ENCODE results near the gene CHTOP.
A peak's percentile ranks its signal among the peaks of the same experiment; 100 is the strongest.

Gene CHTOP

DNA sequence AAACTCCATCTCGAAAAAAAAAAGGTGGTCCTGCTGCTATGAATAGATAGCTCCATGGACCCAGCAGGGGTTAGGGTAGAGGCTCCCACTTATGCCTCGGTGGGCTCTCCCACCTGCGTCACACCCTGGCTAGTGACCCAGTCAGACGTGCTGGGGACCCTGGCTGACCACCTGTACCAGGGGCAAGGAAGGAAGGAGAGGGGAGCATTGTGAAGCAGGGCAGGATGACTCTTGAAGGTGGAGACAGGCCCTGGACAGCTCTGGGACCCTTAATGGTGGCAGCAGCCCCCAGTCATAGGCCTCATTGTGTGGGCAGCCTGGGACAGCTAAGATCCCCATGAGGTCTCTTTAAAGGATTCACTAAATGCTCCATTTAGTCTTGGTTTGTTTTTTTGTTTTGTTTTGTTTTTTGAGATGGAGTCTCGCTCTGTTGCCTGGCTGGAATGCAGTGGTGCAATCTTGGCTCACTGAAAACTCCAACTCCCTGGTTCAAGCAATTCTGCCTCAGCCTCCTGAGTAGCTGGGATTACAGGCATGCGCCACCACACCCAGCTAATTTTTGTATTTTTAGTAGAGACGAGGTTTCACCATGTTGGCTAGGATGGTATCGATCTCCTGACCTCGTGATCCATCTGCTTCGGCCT lies 14.3 kb downstream of the CHTOP start:
- TF ChIP-seq CEBPB (IDR thresholded peaks at IDR 0.05) = peak; percentile 92
- no peak for TF ChIP-seq YY1 (IDR thresholded peaks at IDR 0.05; ENCODE audit: low read depth)
- TF ChIP-seq, protein P1, sequence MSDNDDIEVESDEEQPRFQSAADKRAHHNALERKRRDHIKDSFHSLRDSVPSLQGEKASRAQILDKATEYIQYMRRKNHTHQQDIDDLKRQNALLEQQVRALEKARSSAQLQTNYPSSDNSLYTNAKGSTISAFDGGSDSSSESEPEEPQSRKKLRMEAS (IDR thresholded peaks at IDR 0.05) = no peak
- no peak for TF ChIP-seq CREB1 (IDR thresholded peaks at IDR 0.05; ENCODE audit: low read depth)
- no peak for TF ChIP-seq NFIC (IDR thresholded peaks at IDR 0.05)
- TF ChIP-seq REST (IDR thresholded peaks at IDR 0.05; ENCODE audit: low read depth) = no peak
- no peak for TF ChIP-seq RAD21 (IDR thresholded peaks at IDR 0.05; ENCODE audit: low read depth)
- no peak for TF ChIP-seq FOXM1 (IDR thresholded peaks at IDR 0.05; ENCODE audit: borderline replicate concordance, low read depth)
- TF ChIP-seq TCF12 (IDR thresholded peaks at IDR 0.05; ENCODE audit: low read depth) = no peak
- peak; percentile 84 for TF ChIP-seq TEAD4 (IDR thresholded peaks at IDR 0.05)
- TF ChIP-seq EP300 (IDR thresholded peaks at IDR 0.05; ENCODE audit: borderline replicate concordance) = no peak
- TF ChIP-seq ZBTB7A (IDR thresholded peaks at IDR 0.05; ENCODE audit: low read depth) = no peak

DNA sequence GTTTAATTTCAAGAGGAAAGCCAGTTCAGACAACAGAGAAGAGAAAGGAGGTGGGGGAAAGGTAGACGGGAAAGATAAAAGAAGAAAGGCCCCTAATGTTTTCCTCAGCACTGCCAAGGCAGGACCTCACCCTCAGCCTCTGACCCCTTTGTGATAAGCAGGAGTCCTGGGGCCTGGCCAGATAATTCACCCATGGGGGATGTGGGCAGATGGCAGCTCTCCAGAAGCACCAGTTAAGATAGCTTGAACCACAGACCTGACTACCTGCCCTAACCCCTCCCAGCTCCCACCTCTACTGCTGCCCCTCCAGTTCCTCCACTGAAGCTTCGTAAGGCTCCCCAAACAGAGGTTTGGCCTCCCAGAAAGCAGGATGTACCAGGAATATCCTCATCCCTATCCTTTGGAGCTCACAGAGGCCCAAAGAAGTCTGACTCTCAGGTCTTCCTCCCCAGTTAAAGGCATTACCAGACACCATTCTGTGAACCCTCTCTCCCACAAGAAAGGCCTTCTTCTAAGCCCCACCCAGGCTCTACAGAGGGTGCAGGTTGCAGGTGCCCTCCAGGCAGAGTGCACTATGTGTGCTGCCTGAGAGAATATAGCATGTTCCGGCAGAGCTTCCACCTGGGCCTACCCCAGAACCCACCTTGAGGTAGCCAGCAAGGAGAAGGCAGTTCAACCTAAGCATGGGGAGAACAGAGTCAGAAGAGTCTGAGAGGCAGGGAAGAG lies 15.4 kb downstream of the CHTOP start:
- TF ChIP-seq EGR1 (IDR thresholded peaks at IDR 0.05) = no peak
- TF ChIP-seq RAD21 (IDR thresholded peaks at IDR 0.05; ENCODE audit: low read depth) = no peak
- no peak for TF ChIP-seq USF1 (IDR thresholded peaks at IDR 0.05)
- TF ChIP-seq, protein P1 (IDR thresholded peaks at IDR 0.05) = no peak
- no peak for TF ChIP-seq ZBTB7A (IDR thresholded peaks at IDR 0.05; ENCODE audit: low read depth)
- no peak for TF ChIP-seq CEBPB (IDR thresholded peaks at IDR 0.05)
- TF ChIP-seq EP300 (IDR thresholded peaks at IDR 0.05; ENCODE audit: borderline replicate concordance) = no peak
- no peak for TF ChIP-seq YY1 (IDR thresholded peaks at IDR 0.05; ENCODE audit: low read depth)
- TF ChIP-seq NFIC (IDR thresholded peaks at IDR 0.05) = no peak
- TF ChIP-seq TEAD4 (IDR thresholded peaks at IDR 0.05) = no peak
- TF ChIP-seq CREB1 (IDR thresholded peaks at IDR 0.05; ENCODE audit: low read depth) = no peak
- no peak for TF ChIP-seq TCF12 (IDR thresholded peaks at IDR 0.05; ENCODE audit: low read depth)
- TF ChIP-seq FOXM1 (IDR thresholded peaks at IDR 0.05; ENCODE audit: borderline replicate concordance, low read depth) = no peak
- TF ChIP-seq REST (IDR thresholded peaks at IDR 0.05; ENCODE audit: low read depth) = no peak
- no peak for TF ChIP-seq TAF1 (IDR thresholded peaks at IDR 0.05; ENCODE audit: low read depth)

DNA sequence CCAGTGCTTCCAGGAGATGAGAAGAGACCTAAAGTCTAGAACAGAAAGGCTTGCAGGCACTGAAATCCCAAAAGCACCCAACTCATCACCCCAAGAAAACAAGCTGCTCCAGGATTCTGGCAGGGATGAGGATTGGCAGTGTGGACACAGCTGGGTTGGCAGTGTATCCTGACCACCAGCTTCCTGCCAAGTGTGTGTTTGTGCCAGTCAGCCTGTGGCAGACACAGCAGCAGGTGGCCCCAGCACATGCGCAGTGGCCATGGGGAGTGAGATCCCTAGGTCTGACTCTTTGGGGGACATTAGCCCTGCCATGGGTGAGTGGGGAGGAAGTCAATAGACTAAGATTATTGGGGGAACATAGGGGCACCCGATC lies 16.0 kb downstream of the CHTOP start:
- TF ChIP-seq, protein P1 (IDR thresholded peaks at IDR 0.05) = no peak
- TF ChIP-seq EGR1 (IDR thresholded peaks at IDR 0.05) = no peak
- no peak for TF ChIP-seq TEAD4 (IDR thresholded peaks at IDR 0.05)
- no peak for TF ChIP-seq USF1 (IDR thresholded peaks at IDR 0.05)
- no peak for TF ChIP-seq TAF1 (IDR thresholded peaks at IDR 0.05; ENCODE audit: low read depth)
- no peak for TF ChIP-seq ZBTB7A (IDR thresholded peaks at IDR 0.05; ENCODE audit: low read depth)
- TF ChIP-seq FOXM1 (IDR thresholded peaks at IDR 0.05; ENCODE audit: borderline replicate concordance, low read depth) = no peak
- TF ChIP-seq EP300 (IDR thresholded peaks at IDR 0.05; ENCODE audit: borderline replicate concordance) = no peak
- no peak for TF ChIP-seq TCF12 (IDR thresholded peaks at IDR 0.05; ENCODE audit: low read depth)
- no peak for TF ChIP-seq YY1 (IDR thresholded peaks at IDR 0.05; ENCODE audit: low read depth)
- TF ChIP-seq RAD21 (IDR thresholded peaks at IDR 0.05; ENCODE audit: low read depth) = no peak

GRCh38 chr1:153651771-153652170 lies 17.9 kb downstream of the CHTOP start:
- TF ChIP-seq CEBPB (IDR thresholded peaks at IDR 0.05) = no peak
- no peak for TF ChIP-seq TCF12 (IDR thresholded peaks at IDR 0.05; ENCODE audit: low read depth)
- no peak for TF ChIP-seq USF1 (IDR thresholded peaks at IDR 0.05)
- no peak for TF ChIP-seq FOXM1 (IDR thresholded peaks at IDR 0.05; ENCODE audit: borderline replicate concordance, low read depth)
- TF ChIP-seq REST (IDR thresholded peaks at IDR 0.05; ENCODE audit: low read depth) = no peak
- TF ChIP-seq EP300 (IDR thresholded peaks at IDR 0.05; ENCODE audit: borderline replicate concordance) = no peak
- no peak for TF ChIP-seq TEAD4 (IDR thresholded peaks at IDR 0.05)
- no peak for TF ChIP-seq ZBTB7A (IDR thresholded peaks at IDR 0.05; ENCODE audit: low read depth)
- TF ChIP-seq YY1 (IDR thresholded peaks at IDR 0.05; ENCODE audit: low read depth) = no peak
- TF ChIP-seq TAF1 (IDR thresholded peaks at IDR 0.05; ENCODE audit: low read depth) = no peak
- no peak for TF ChIP-seq RAD21 (IDR thresholded peaks at IDR 0.05; ENCODE audit: low read depth)
- no peak for TF ChIP-seq CREB1 (IDR thresholded peaks at IDR 0.05; ENCODE audit: low read depth)
- no peak for TF ChIP-seq EGR1 (IDR thresholded peaks at IDR 0.05)
- TF ChIP-seq, protein P1 (IDR thresholded peaks at IDR 0.05) = no peak
- TF ChIP-seq NFIC (IDR thresholded peaks at IDR 0.05) = no peak

All from Ishikawa (cell line).